ENCODE results near the gene RNF224.

DNA sequence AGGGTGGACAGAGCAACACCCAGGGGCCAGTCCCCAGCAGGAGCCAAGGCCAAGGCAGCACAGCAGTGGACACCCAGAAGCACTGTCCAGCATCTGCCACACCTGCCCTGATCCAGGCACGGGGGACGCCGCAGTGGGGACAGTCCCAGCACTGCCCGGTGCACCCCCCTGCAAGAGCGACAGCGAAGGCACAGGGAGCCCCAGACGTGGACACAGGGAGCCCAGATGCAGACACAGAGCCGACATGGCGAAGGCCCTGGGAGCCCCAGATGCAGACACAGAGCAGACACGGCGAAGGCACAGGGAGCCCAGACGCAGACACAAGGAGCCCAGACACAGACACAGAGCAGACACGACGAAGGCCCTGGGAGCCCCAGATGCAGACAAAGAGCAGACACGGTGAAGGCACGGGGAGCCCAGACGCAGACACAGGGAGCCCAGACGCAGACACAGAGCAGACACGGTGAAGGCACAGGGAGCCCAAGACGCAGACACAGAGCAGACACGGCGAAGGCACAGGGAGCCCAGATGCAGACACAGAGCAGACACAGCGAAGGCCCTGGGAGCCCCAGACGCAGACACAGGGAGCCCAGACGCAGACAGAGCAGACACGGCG lies 43.2 kb upstream of the RNF224 start:
- TF ChIP-seq, protein P1, sequence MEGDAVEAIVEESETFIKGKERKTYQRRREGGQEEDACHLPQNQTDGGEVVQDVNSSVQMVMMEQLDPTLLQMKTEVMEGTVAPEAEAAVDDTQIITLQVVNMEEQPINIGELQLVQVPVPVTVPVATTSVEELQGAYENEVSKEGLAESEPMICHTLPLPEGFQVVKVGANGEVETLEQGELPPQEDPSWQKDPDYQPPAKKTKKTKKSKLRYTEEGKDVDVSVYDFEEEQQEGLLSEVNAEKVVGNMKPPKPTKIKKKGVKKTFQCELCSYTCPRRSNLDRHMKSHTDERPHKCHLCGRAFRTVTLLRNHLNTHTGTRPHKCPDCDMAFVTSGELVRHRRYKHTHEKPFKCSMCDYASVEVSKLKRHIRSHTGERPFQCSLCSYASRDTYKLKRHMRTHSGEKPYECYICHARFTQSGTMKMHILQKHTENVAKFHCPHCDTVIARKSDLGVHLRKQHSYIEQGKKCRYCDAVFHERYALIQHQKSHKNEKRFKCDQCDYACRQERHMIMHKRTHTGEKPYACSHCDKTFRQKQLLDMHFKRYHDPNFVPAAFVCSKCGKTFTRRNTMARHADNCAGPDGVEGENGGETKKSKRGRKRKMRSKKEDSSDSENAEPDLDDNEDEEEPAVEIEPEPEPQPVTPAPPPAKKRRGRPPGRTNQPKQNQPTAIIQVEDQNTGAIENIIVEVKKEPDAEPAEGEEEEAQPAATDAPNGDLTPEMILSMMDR (IDR thresholded peaks at IDR 0.05; ENCODE audit: low read depth, low read length): no peak
- TF ChIP-seq POLR2A (IDR thresholded peaks at IDR 0.05; ENCODE audit: extremely low read depth, insufficient read length) (no peak), MAX (IDR thresholded peaks at IDR 0.05; ENCODE audit: low read depth, low read length) (no peak), MYC (IDR thresholded peaks at IDR 0.05; ENCODE audit: low read depth, low read length) (no peak)

Measured in NB4 (cell line).